BJ (cell line): ENCODE measurements around the gene NCR2. TPM values are rescaled to one million over a fixed set of nuclear protein-coding genes. Genes with fewer than 3 reads are reported as not detected.

Experiments used
- CTCF ChIA-PET: fragments of 350-600 bp; formaldehyde crosslinking; extraction: SDS; loops from one replicate; lab custom pipeline; 2021; ENCODE audit warnings: antibody characterized with exemption, inconsistent platforms; lab: Yijun Ruan, JAX
- POLR2A ChIA-PET: fragments of 300-600 bp; sonication (Branson Sonifier 250); formaldehyde crosslinking; extraction: SDS; loops from one replicate; lab custom pipeline; 2021; ENCODE audit warnings: antibody characterized with exemption; lab: Charles Lee
- DNase-seq: peaks from one replicate; pipeline ENCODE4 v3.0.0-alpha.2; 2011; ENCODE audit warnings: low read depth
- H3K27me3 ChIP-seq: 2 replicates; pipeline ENCODE4 v1.6.0; 2011; ENCODE audit warnings: low read length; ENCODE audit not compliant: control insufficient read depth, insufficient read depth
- H3K36me3 ChIP-seq: 2 replicates; pipeline ENCODE4 v1.5.1; 2011; ENCODE audit warnings: low read length; ENCODE audit not compliant: control insufficient read depth, insufficient read depth
- H3K4me3 ChIP-seq: 2 replicates; pipeline ENCODE4 v1.5.1; 2011; ENCODE audit warnings: low read depth, mild to moderate bottlenecking, control low read depth, low read length
- polyA plus RNA-seq: library from polyadenylated mRNA; depleted of rRNA; stranded (reverse); fragments of >200 nt; gene quantifications from 2 replicates; pipeline ENCODE4 v1.2.3, GENCODE V29; 2011
- TF ChIP-seq, protein P1 (sequence below): IDR thresholded peaks from 2 replicates; pipeline ENCODE4 v1.5.1; 2011; ENCODE audit warnings: low read depth, mild to moderate bottlenecking, control low read depth, inconsistent platforms, low read length, moderate library complexity; ENCODE audit not compliant: insufficient read depth

NCR2 gene
- polyA plus RNA-seq, 1 experiment = not detected

DNA sequence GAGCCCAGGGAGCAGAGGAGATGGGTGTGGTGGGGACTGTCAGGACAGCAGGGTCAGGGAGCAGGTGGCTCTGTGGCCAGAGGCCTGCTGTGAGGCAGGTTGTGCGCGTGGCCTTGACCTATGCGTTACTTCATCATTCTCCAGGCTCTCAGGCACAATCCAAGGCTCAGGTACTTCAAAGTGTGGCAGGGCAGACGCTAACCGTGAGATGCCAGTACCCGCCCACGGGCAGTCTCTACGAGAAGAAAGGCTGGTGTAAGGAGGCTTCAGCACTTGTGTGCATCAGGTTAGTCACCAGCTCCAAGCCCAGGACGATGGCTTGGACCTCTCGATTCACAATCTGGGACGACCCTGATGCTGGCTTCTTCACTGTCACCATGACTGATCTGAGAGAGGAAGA, 535 bp downstream of the NCR2 start:
- Histone ChIP-seq H3K27me3 (peaks cover 1% of the 10 kb centered on the region; the same call in 1 of the 2 replicates), H3K36me3 (no peaks in the 10 kb centered on the region), H3K4me3 (no peak overlapping the region)
- CTCF ChIA-PET = interaction anchor here (1.1 kb wide), 1 partner anchor 19 kb away, joined by 3 read pairs; no protein-coding TSS in a partner anchor
- POLR2A ChIA-PET = no interaction called here
- DNase-seq = no peak
- TF ChIP-seq, protein P1, sequence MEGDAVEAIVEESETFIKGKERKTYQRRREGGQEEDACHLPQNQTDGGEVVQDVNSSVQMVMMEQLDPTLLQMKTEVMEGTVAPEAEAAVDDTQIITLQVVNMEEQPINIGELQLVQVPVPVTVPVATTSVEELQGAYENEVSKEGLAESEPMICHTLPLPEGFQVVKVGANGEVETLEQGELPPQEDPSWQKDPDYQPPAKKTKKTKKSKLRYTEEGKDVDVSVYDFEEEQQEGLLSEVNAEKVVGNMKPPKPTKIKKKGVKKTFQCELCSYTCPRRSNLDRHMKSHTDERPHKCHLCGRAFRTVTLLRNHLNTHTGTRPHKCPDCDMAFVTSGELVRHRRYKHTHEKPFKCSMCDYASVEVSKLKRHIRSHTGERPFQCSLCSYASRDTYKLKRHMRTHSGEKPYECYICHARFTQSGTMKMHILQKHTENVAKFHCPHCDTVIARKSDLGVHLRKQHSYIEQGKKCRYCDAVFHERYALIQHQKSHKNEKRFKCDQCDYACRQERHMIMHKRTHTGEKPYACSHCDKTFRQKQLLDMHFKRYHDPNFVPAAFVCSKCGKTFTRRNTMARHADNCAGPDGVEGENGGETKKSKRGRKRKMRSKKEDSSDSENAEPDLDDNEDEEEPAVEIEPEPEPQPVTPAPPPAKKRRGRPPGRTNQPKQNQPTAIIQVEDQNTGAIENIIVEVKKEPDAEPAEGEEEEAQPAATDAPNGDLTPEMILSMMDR = no peak

GRCh38 chr6:41336824-41337223, 1.4 kb downstream of the NCR2 start:
- no peak for DNase-seq
- ChIA-PET CTCF (no interaction called here), POLR2A (no interaction called here)
- TF ChIP-seq, protein P1 = no peak
- Histone ChIP-seq H3K36me3 (no peaks in the 10 kb centered on the region), H3K27me3 (peaks cover 4% of the 10 kb centered on the region; the same call in 1 of the 2 replicates), H3K4me3 (no peak overlapping the region)

- POLR2A ChIA-PET = no interaction called here
- CTCF ChIA-PET = no interaction called here
- H3K36me3 ChIP-seq = no peaks in the 10 kb centered on the region
- H3K4me3 ChIP-seq = no peak overlapping the region
- no peak for DNase-seq
- TF ChIP-seq, protein P1 = no peak
- peaks cover 4% of the 10 kb centered on the region; the same call in 1 of the 2 replicates for H3K27me3 ChIP-seq
Observed at GRCh38 chr6:41337709-41338108, 2.3 kb downstream of the NCR2 start.

- Histone ChIP-seq H3K36me3 (no peaks in the 10 kb centered on the region), H3K27me3 (peaks cover 8% of the 10 kb centered on the region), H3K4me3 (no peak overlapping the region)
- no peak for DNase-seq
- CTCF ChIA-PET = interaction anchor here (1.0 to 1.5 kb wide), 4 partner anchors 9 to 32 kb away, joined by 3 to 5 read pairs (median 4); no protein-coding TSS in a partner anchor
- TF ChIP-seq, protein P1 = no peak
- POLR2A ChIA-PET = no interaction called here
Observed at GRCh38 chr6:41338659-41339058, 3.3 kb downstream of the NCR2 start.

GRCh38 chr6:41341580-41341979, 6.2 kb downstream of the NCR2 start:
- DNase-seq = no peak
- no peak overlapping the region for H3K4me3 ChIP-seq
- H3K27me3 ChIP-seq = peaks cover 13% of the 10 kb centered on the region
- POLR2A ChIA-PET = no interaction called here
- H3K36me3 ChIP-seq = no peaks in the 10 kb centered on the region
- CTCF ChIA-PET = interaction anchor here (0.9 kb wide), 1 partner anchor 343 kb away, joined by 3 read pairs; no protein-coding TSS in a partner anchor
- TF ChIP-seq, protein P1 = no peak
